ENCODE results near the gene ANTKMT.

ANTKMT gene

DNA sequence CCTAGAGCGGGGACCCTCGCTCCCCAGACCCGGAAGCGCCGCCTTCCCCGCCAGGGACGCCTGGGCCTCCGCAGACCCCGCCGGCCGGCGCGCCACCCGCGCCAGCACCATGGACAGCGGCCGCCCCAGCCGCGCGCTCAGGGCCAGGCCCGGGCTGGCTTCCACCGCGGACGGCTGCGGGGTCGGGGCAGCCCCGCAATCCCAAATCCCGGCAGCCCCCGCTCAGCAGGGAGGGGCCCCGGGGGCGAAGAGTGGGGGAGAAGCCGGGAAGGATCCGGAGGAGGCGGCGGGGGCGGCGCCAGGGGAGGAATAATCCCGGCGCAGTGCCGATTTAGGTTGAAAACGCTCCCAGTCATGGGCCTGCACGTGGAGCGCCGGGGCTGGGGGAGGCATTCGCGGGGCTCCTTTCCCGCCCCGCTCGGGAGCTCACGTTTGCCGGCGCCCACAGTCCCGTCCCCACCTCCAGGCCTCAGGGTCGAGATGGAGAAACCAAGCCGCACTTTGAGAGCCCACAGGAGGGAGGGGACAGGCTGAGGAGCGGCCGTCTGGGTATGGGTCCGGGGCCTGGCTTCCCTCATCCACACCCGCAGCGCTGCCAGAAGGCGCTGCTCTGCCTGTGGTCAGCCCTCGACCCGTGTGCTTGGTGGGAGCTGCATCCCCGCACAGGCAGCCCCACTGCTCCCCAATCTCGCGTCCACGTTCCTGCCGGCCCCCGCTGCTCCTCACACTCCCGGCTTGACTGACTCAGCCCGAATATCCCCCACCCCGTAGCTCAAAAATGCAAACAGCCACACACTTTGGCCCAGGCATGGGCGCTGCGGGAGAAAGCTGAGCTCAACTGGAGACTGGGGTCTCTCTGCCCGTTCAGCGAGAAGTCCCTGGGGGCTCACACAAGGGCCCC is 20.0 kb upstream of the ANTKMT start:
- TF ChIP-seq, protein P1, sequence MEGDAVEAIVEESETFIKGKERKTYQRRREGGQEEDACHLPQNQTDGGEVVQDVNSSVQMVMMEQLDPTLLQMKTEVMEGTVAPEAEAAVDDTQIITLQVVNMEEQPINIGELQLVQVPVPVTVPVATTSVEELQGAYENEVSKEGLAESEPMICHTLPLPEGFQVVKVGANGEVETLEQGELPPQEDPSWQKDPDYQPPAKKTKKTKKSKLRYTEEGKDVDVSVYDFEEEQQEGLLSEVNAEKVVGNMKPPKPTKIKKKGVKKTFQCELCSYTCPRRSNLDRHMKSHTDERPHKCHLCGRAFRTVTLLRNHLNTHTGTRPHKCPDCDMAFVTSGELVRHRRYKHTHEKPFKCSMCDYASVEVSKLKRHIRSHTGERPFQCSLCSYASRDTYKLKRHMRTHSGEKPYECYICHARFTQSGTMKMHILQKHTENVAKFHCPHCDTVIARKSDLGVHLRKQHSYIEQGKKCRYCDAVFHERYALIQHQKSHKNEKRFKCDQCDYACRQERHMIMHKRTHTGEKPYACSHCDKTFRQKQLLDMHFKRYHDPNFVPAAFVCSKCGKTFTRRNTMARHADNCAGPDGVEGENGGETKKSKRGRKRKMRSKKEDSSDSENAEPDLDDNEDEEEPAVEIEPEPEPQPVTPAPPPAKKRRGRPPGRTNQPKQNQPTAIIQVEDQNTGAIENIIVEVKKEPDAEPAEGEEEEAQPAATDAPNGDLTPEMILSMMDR (IDR thresholded peaks at IDR 0.05; ENCODE audit: low read depth, low read length): no peak
- in situ Hi-C loops (cut with HindIII; ENCODE audit: low sequenced_read_pairs): no loop called here
- H3K4me3 ChIP-seq (ENCODE audit: low read depth, low read length): no peak overlapping the region
- DNase-seq (ENCODE audit: low read depth, low spot score): no peak

DNA sequence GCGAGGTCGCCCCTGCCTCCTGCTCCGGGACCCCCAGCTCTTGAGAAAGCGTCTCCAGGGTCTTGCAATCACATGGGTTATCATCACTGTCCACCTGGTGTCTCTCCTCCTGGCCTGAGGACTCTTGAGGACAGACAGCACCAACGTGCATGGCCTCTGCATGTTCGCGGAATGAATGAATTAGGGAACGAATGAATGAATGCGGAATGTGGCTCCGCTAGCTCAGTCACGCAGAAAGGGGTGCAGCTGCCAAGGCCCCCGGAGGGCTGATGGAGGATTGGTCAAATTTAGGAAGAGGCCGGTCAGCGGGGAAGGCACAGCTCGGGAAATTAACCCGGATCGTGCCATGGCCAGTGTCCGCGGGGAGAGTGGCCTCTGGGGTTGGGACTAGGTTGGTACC is 18.6 kb upstream of the ANTKMT start:
- in situ Hi-C loops (cut with HindIII; ENCODE audit: low sequenced_read_pairs): no loop called here
- no peak overlapping the region for H3K4me3 ChIP-seq (ENCODE audit: low read depth, low read length)

DNA sequence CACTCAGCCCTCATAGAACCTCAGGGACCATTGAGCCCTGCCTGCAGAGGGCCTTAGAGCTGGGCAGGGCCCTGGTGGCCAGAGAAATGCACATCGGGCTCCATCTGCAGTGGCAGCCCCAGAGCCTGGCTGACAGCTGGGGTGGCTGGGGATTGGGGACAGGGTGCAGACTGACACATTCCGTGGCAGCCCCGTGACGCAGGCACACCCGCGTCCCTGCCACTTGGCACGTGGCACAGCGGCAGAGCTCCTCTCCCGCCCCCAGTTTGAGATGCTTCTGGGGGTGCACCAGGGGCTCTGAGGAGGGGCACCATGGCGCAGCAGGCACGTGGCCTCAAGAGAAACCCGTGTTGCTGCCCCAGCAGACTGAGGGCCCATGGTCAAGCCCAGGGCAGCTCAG is 17.5 kb upstream of the ANTKMT start:
- TF ChIP-seq, protein P1 (IDR thresholded peaks at IDR 0.05; ENCODE audit: low read depth, low read length): no peak
- no peak for DNase-seq (ENCODE audit: low read depth, low spot score)
- in situ Hi-C loops (cut with HindIII; ENCODE audit: low sequenced_read_pairs): no loop called here
- H3K4me3 ChIP-seq (ENCODE audit: low read depth, low read length): no peak overlapping the region

More for the DNA sequence above, 18.6 kb upstream of the ANTKMT start:
- DNase-seq (ENCODE audit: low read depth, low spot score): no peak
- TF ChIP-seq, protein P1 (IDR thresholded peaks at IDR 0.05; ENCODE audit: low read depth, low read length): no peak

DNA sequence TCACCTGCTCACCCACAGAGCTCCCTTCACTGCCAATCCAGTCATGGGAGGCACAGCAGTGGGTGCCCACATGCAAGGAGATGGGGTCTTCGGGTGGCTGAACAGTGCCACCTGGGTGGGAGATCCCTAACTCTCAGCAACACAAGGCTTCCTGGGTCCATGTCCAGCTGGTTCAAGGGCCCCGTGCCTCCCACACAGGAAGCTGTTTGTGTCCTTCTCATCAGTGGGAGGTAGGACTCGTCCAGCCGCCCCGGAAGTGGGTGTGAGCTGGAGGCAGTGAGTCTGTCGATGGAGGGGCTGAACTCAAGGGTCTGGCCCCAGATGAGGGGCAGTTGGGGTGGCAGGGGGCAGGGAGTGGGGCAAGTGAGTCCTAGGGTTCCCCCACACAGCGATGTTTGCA is 16.9 kb upstream of the ANTKMT start:
- in situ Hi-C loops (cut with HindIII; ENCODE audit: low sequenced_read_pairs): no loop called here
- H3K4me3 ChIP-seq (ENCODE audit: low read depth, low read length): no peak overlapping the region
- DNase-seq (ENCODE audit: low read depth, low spot score): no peak
- TF ChIP-seq, protein P1 (IDR thresholded peaks at IDR 0.05; ENCODE audit: low read depth, low read length): no peak

DNA sequence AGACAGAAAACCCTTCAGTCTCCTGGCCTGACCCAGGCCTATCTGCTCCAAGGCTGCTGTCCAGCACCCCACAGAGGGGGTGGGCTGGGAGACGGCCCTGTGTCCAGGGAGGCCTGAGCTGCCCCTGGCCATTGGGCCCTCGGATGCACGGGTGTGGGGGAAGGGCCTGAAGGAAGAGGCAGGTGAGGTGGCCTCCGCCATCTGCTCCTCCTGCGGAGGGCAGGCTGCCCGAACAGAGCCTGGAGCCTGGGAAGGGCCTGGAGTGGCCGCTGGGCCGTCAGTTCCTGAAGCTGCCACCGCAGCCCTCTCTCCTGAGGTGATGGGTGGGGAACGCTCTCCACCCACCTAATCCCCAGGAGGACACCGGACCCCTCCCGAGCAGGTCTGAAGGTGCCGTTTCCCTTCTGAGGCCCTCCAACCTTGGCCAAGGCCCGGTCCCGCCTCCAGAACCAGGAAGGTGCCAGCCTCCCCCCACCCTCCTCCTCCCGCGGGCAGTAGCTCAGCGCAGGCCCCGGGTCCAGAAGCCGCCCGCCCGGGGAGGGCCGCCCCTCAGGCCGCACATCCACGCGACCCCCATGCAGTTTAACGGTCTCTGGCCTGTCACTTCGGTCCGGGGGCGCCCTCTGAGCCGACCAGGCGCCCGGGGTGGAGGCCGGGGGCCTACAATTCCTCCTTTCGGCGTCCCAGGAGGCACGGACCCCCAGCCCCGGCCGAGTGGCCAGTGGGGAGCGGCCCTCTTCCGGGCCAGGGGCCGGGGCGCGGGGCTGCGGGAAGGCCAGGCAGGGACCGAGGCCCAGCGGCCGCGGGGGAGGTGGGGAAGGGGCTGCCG is 16.2 kb upstream of the ANTKMT start:
- no peak overlapping the region for H3K4me3 ChIP-seq (ENCODE audit: low read depth, low read length)
- in situ Hi-C loops (cut with HindIII; ENCODE audit: low sequenced_read_pairs): no loop called here
- DNase-seq (ENCODE audit: low read depth, low spot score): no peak
- TF ChIP-seq, protein P1 (IDR thresholded peaks at IDR 0.05; ENCODE audit: low read depth, low read length): no peak

DNA sequence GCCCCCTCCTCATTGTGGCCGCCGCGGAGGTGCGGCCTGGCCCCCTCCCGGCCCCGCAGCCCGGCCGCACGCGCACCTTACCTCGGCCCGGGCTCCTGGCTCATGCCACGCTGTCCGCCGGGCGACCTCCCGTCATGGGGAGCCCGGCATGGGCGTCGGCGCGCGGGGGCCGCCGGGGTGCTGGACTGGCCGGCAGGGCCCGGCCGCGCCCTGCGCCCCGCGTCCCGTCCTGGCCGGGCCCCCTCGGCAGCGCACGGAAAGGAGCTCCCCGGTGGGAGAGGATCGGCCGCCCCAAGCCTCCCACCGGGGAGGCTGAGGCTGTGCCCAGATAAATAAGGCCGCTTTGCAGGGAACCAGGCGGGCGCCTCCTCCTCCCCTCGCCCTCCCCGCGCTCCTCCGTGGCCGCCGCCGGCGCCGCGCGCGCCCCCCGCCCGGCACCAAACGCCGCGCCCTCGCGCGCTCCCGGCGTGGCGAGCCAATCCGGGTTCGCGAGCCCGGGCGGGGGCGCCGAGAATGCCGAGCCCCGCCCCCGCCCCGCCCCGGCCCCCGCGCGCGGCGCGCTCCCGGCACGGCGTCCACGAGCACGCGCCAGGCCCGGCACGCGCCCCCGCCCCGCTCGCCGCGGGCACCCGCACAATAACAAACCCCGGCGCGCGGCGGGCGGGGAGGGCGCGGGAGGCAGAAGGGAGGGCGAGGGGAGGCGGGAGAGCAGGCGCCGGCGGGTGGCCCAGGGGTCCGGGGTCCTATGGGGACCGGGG is 15.3 kb upstream of the ANTKMT start, which contains the start of gene FBXL16:
Gene FBXL16, minus strand, starts transcription at position 371 of the 758 bp plus-strand sequence. CDS start 8,396 bp downstream, outside the sequence.
- TF ChIP-seq, protein P1 (IDR thresholded peaks at IDR 0.05; ENCODE audit: low read depth, low read length): no peak
- no peak for DNase-seq (ENCODE audit: low read depth, low spot score)
- in situ Hi-C loops (cut with HindIII; ENCODE audit: low sequenced_read_pairs): no loop called here
- H3K4me3 ChIP-seq (ENCODE audit: low read depth, low read length): no peak within 1 kb of the TSS

Data from astrocyte of the spinal cord (primary cell).